SK-N-SH treated with all-trans-retinoic acid at 6 μM for 48 hours (cell line): Measurements from ENCODE around the gene KLHL6.

ENCODE experiments used
- BACH2 ChIP-seq: fragments of 250-450 bp; sonication (Bioruptor Pico); IDR thresholded peaks from 2 replicates; pipeline ENCODE4 v1.9.0; 2021; ENCODE audit warnings: mild to moderate bottlenecking, borderline replicate concordance
- ZFP3 ChIP-seq: fragments of 250-450 bp; sonication (Bioruptor Pico); IDR thresholded peaks from 2 replicates; pipeline ENCODE4 v1.5.0; 2020; ENCODE audit warnings: mild to moderate bottlenecking, moderate library complexity

DNA sequence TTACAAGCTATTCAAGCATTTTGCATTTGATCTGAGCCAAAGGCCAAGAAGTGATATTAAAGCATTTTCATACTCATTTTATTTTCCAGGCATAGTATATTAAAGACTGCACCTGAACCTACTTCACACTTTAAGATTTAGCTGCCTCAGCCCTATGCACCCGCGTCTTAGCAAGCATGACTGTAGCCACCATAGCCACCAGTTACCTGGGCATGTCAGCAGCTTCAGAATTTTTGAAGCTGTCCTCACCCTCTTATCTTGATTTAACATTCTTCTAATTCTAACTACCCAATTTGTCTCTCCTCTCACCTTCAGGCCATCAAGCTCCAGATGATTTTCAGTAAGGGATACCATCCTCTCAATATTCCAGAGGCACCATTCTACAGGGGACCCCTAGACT lies 39.1 kb upstream of the KLHL6 start:
- TF ChIP-seq BACH2 = no peak
- TF ChIP-seq ZFP3 (CRISPR knock-in tag) = no peak
